SK-N-SH treated with all-trans-retinoic acid at 6 μM for 48 hours (cell line): ENCODE results near the gene DTNBP1.

Source experiments
- ATAC-seq: fragments of 200-7000 bp; cut with Tn5 transposase; 3 replicates; pipeline ENCODE4 v1.9.1; 2020; ENCODE audit warnings: mild to moderate bottlenecking, moderate library complexity
- ARNTL ChIP-seq: fragments of 450-650 bp; formaldehyde crosslinking; IDR thresholded peaks from 2 replicates; pipeline ENCODE4 v1.5.0; 2020; ENCODE audit warnings: low read depth, mild to moderate bottlenecking, moderate library complexity, borderline replicate concordance
- BACH2 ChIP-seq: fragments of 250-450 bp; sonication (Bioruptor Pico); IDR thresholded peaks from 2 replicates; pipeline ENCODE4 v1.9.0; 2021; ENCODE audit warnings: mild to moderate bottlenecking, borderline replicate concordance
- CSDC2 ChIP-seq: fragments of 250-450 bp; sonication (Bioruptor Pico); IDR thresholded peaks from 2 replicates; pipeline ENCODE4 v1.5.0; 2020; ENCODE audit warnings: mild to moderate bottlenecking, moderate library complexity
- ESRRG ChIP-seq: fragments of 250-450 bp; sonication (Bioruptor Pico); IDR thresholded peaks from 2 replicates; pipeline ENCODE4 v1.6.1; 2021; ENCODE audit warnings: mild to moderate bottlenecking
- GLIS3 ChIP-seq: fragments of 250-450 bp; sonication (Bioruptor Pico); IDR thresholded peaks from 2 replicates; pipeline ENCODE4 v1.5.0; 2020; ENCODE audit warnings: mild to moderate bottlenecking, moderate library complexity
- ISL1 ChIP-seq: fragments of 250-450 bp; sonication (Bioruptor Pico); IDR thresholded peaks from 2 replicates; pipeline ENCODE4 v2.1.2; 2022; ENCODE audit warnings: mild to moderate bottlenecking, moderate library complexity
- OSR1 ChIP-seq: fragments of 250-450 bp; sonication (Bioruptor Pico); IDR thresholded peaks from 2 replicates; pipeline ENCODE4 v1.8.0; 2022; ENCODE audit warnings: moderate library complexity, mild to moderate bottlenecking, inconsistent platforms
- PPARA ChIP-seq: fragments of 250-450 bp; sonication (Bioruptor Pico); IDR thresholded peaks from 2 replicates; pipeline ENCODE4 v1.5.0; 2020; ENCODE audit warnings: mild to moderate bottlenecking, borderline replicate concordance
- RARB ChIP-seq: fragments of 250-450 bp; sonication (Bioruptor Pico); IDR thresholded peaks from 2 replicates; pipeline ENCODE4 v1.8.0; 2021; ENCODE audit warnings: mild to moderate bottlenecking, moderate library complexity
- SNAI2 ChIP-seq: fragments of 250-450 bp; sonication (Bioruptor Pico); IDR thresholded peaks from 2 replicates; pipeline ENCODE4 v1.5.0; 2020; ENCODE audit warnings: mild to moderate bottlenecking, moderate library complexity
- TCF4 ChIP-seq: fragments of 250-450 bp; sonication (Bioruptor Pico); IDR thresholded peaks from 2 replicates; pipeline ENCODE4 v1.8.0; 2021; ENCODE audit warnings: mild to moderate bottlenecking, moderate library complexity, borderline replicate concordance
- TOX ChIP-seq: fragments of 250-450 bp; sonication (Bioruptor Pico); IDR thresholded peaks from 2 replicates; pipeline ENCODE4 v1.8.0; 2021; ENCODE audit warnings: mild to moderate bottlenecking, moderate library complexity, borderline replicate concordance
- ZC3H10 ChIP-seq: fragments of 250-450 bp; sonication (Bioruptor Pico); IDR thresholded peaks from 2 replicates; pipeline ENCODE4 v1.5.1; 2021; ENCODE audit warnings: mild to moderate bottlenecking, moderate library complexity
- ZFP3 ChIP-seq: fragments of 250-450 bp; sonication (Bioruptor Pico); IDR thresholded peaks from 2 replicates; pipeline ENCODE4 v1.5.0; 2020; ENCODE audit warnings: mild to moderate bottlenecking, moderate library complexity
- ZFP30 ChIP-seq: fragments of 450-650 bp; formaldehyde crosslinking; IDR thresholded peaks from 2 replicates; pipeline ENCODE4 v1.5.0; 2022; ENCODE audit warnings: mild to moderate bottlenecking, moderate library complexity
- ZNF565 ChIP-seq: fragments of 450-650 bp; formaldehyde crosslinking; conservative IDR thresholded peaks from 2 replicates; pipeline ENCODE4 v1.5.0; 2020; ENCODE audit warnings: low read depth, mild to moderate bottlenecking, moderate library complexity
- ZNF70 ChIP-seq: fragments of 450-650 bp; formaldehyde crosslinking; IDR thresholded peaks from 2 replicates; pipeline ENCODE4 v1.5.0; 2020; ENCODE audit warnings: mild to moderate bottlenecking, moderate library complexity
- ZNF8 ChIP-seq: fragments of 450-650 bp; formaldehyde crosslinking; IDR thresholded peaks from 2 replicates; pipeline ENCODE4 v1.5.0; 2020; ENCODE audit warnings: mild to moderate bottlenecking, moderate library complexity
- TF ChIP-seq, protein P1 (sequence below): fragments of 250-450 bp; sonication (Bioruptor Pico); IDR thresholded peaks from 2 replicates; pipeline ENCODE4 v1.5.0; 2020; ENCODE audit warnings: mild to moderate bottlenecking, moderate library complexity
- TF ChIP-seq, protein P2 (sequence below): fragments of 250-450 bp; sonication (Bioruptor Pico); IDR thresholded peaks from 2 replicates; pipeline ENCODE4 v1.5.1; 2021; ENCODE audit warnings: mild to moderate bottlenecking, moderate library complexity
- TF ChIP-seq, protein P3 (sequence below): fragments of 250-450 bp; sonication (Bioruptor Pico); IDR thresholded peaks from 2 replicates; pipeline ENCODE4 v1.8.0; 2021; ENCODE audit warnings: low read depth, mild to moderate bottlenecking, moderate library complexity, borderline replicate concordance

DTNBP1 gene

DNA sequence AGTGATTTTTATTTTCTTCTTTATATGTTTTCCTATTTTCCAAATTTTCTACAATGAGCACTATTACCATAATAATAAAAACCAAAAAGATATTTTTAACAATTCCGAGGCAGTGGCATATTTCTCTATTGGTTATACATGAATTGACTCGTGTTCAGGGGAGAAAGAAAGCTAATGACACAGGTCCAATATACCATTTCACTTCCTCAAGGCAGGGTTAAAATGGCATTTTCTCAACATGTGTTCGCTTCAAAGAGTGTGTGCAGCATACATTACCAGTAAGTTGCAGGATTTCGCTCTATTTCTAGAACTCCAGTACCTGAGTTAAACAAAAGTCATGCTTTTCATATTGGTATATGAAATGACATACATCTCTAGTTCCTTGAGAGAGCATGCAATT, 35.1 kb upstream of the DTNBP1 start (continued):
- TF ChIP-seq ESRRG (CRISPR knock-in tag) (no peak), CSDC2 (no peak), ZFP3 (CRISPR knock-in tag) (no peak), PPARA (no peak), GLIS3 (no peak), RARB (CRISPR knock-in tag) (no peak), SNAI2 (CRISPR knock-in tag) (no peak), ZFP30 (CRISPR knock-in tag) (no peak)
- TF ChIP-seq, protein P1, sequence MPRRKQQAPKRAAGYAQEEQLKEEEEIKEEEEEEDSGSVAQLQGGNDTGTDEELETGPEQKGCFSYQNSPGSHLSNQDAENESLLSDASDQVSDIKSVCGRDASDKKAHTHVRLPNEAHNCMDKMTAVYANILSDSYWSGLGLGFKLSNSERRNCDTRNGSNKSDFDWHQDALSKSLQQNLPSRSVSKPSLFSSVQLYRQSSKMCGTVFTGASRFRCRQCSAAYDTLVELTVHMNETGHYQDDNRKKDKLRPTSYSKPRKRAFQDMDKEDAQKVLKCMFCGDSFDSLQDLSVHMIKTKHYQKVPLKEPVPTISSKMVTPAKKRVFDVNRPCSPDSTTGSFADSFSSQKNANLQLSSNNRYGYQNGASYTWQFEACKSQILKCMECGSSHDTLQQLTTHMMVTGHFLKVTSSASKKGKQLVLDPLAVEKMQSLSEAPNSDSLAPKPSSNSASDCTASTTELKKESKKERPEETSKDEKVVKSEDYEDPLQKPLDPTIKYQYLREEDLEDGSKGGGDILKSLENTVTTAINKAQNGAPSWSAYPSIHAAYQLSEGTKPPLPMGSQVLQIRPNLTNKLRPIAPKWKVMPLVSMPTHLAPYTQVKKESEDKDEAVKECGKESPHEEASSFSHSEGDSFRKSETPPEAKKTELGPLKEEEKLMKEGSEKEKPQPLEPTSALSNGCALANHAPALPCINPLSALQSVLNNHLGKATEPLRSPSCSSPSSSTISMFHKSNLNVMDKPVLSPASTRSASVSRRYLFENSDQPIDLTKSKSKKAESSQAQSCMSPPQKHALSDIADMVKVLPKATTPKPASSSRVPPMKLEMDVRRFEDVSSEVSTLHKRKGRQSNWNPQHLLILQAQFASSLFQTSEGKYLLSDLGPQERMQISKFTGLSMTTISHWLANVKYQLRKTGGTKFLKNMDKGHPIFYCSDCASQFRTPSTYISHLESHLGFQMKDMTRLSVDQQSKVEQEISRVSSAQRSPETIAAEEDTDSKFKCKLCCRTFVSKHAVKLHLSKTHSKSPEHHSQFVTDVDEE: no peak
- TF ChIP-seq, all 23 proteins: peak for 0

DNA sequence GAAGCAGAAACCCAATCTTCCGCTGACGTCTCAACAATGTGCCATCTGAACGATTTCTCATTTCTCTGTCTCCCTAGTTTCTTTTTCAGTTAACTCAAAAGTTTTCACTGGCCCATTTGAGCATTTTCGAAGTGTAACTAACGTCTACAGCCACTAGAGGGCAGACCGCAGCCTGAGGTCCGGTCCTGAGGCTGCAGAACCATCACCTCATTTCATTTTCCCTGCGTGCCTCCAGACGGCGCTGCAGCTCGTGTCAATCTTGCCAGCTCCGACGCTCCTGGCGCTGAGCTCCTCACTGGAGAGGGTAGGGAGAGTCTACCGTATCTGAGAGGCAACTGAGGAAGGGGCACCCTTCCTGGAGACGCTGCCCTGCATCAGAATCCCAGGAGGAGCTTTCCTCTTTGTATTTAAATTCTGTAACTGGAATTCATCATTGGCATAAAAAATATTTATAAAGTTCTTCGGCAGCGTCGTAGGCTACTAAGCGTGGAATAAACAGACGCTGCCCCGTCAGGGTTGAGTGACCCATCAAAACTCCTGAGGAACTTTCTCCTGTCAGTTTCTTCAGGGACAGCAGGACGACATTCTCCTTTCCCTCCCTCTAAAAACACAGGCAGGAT, 28.5 kb upstream of the DTNBP1 start:
- ATAC-seq: peak; percentile 100
- TF ChIP-seq, protein P2, sequence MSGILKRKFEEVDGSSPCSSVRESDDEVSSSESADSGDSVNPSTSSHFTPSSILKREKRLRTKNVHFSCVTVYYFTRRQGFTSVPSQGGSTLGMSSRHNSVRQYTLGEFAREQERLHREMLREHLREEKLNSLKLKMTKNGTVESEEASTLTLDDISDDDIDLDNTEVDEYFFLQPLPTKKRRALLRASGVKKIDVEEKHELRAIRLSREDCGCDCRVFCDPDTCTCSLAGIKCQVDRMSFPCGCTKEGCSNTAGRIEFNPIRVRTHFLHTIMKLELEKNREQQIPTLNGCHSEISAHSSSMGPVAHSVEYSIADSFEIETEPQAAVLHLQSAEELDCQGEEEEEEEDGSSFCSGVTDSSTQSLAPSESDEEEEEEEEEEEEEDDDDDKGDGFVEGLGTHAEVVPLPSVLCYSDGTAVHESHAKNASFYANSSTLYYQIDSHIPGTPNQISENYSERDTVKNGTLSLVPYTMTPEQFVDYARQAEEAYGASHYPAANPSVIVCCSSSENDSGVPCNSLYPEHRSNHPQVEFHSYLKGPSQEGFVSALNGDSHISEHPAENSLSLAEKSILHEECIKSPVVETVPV: no peak
- no peak for TF ChIP-seq GLIS3
- TF ChIP-seq ZFP3 (CRISPR knock-in tag): no peak
- TF ChIP-seq SNAI2 (CRISPR knock-in tag): no peak
- TF ChIP-seq, all 23 proteins: peak for 0

DNA sequence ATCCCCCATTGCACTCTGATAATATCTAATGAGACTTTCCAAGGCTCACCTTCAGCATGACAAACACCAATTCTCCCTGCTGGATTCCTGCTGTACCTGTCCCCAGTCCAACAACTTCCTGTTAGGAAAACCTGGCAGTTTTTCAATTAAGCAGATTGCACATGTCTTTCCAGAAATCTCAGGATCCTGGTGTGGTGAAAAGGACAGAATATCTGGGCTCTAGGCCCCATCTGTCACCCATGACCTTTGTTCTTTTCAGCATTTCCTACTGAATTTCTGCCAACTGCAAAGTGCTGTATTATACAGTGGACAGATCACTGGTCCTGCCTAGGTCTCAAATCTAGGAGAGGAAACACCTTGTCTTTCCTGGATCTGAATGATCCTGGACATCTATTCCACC, 27.7 kb upstream of the DTNBP1 start:
- no peak for ATAC-seq
- TF ChIP-seq, protein P2: no peak
- TF ChIP-seq TOX: no peak
- TF ChIP-seq ISL1 (CRISPR knock-in tag): no peak
- no peak for TF ChIP-seq ZNF70
- no peak for TF ChIP-seq GLIS3
- no peak for TF ChIP-seq OSR1 (CRISPR knock-in tag)
- TF ChIP-seq ZC3H10 (CRISPR knock-in tag): no peak
- TF ChIP-seq RARB (CRISPR knock-in tag): no peak
- no peak for TF ChIP-seq ESRRG (CRISPR knock-in tag)
- no peak for TF ChIP-seq SNAI2 (CRISPR knock-in tag)

DNA sequence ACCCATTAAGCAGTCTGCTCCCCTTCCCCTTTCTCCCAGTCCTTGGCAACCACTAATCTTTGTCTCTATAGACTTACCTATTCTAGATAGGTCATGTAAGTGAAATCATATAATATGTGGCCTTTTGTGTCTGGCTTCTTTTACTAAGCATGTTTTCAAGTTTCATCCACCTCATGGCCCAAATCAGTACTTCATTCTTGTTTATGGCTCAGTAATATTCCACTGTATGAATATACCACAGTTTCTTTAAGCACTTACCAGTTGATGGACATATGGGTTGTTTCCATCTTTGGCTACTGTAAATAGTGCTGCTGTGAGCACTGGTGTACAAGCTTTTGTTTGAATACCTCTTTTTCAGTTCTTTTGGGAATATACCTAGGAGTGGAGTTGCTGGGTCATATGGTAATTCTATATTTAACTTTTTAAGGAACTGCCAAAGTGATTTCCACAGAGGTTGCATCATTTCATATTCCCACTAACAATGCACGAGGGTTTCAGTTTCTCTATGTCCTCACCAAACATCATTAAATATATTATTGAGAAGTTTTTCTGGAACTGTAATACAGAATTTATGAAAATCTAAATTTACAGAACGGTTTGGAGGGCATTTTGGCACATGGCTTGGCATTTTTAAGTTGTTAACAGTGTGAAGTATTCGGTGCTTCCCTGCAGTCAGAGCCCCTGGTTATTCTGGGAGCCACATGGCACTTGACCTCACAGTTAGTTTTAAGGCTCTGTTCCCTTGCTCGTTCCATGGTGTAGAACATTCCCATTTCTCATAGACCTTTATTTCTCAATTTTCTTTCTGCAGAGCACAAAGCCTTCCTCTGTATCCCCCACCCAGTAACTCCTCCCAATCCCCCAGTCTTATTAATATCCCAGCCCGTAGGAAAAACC, 27.0 kb upstream of the DTNBP1 start:
- ATAC-seq: no peak
- TF ChIP-seq, protein P2: no peak
- TF ChIP-seq ISL1 (CRISPR knock-in tag) (no peak), SNAI2 (CRISPR knock-in tag) (no peak)

DNA sequence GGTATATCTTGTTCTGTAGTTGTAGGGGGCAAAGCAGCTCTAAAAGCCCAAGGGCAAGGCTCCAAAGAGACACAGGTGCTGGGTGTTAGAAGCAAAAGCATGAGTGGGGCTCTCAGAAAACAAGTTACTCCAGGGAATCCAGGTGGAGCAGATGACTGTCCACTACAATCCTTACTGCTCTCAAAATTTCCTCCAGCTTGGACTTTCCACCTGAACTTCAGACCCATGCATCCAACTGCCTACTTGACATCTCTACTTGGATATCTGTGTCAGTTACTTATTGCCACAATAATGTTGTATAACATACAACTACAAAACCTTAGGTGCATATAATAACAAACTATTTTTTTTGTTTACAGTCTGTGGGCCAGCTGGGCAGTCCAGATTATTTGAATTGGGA, 22.8 kb upstream of the DTNBP1 start:
- no peak for ATAC-seq
- no peak for TF ChIP-seq ARNTL (CRISPR knock-in tag)
- TF ChIP-seq ZNF565 (CRISPR knock-in tag): no peak
- TF ChIP-seq CSDC2: no peak
- TF ChIP-seq RARB (CRISPR knock-in tag): no peak
- TF ChIP-seq ISL1 (CRISPR knock-in tag): no peak
- no peak for TF ChIP-seq OSR1 (CRISPR knock-in tag)
- TF ChIP-seq GLIS3: no peak
- TF ChIP-seq SNAI2 (CRISPR knock-in tag): no peak
- TF ChIP-seq, protein P1: no peak
- TF ChIP-seq, protein P3, sequence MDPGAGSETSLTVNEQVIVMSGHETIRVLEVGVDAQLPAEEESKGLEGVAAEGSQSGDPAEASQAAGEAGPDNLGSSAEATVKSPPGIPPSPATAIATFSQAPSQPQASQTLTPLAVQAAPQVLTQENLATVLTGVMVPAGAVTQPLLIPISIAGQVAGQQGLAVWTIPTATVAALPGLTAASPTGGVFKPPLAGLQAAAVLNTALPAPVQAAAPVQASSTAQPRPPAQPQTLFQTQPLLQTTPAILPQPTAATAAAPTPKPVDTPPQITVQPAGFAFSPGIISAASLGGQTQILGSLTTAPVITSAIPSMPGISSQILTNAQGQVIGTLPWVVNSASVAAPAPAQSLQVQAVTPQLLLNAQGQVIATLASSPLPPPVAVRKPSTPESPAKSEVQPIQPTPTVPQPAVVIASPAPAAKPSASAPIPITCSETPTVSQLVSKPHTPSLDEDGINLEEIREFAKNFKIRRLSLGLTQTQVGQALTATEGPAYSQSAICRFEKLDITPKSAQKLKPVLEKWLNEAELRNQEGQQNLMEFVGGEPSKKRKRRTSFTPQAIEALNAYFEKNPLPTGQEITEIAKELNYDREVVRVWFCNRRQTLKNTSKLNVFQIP (CRISPR knock-in tag): no peak
- TF ChIP-seq TCF4 (CRISPR knock-in tag): no peak
- no peak for TF ChIP-seq BACH2 (CRISPR knock-in tag)
- no peak for TF ChIP-seq ZNF8 (CRISPR knock-in tag)
